Astrocyte (in vitro differentiated cells and primary cell): Measurements from ENCODE around the gene PIM2.

ENCODE experiments used
- EZH2 ChIP-seq: IDR thresholded peaks from 2 replicates; pipeline ENCODE4 v1.6.1; 2012; ENCODE audit warnings: mild to moderate bottlenecking, low read length, inconsistent platforms; ENCODE audit not compliant: insufficient read depth
- TF ChIP-seq, protein P1 (sequence below): IDR thresholded peaks from 2 replicates; pipeline ENCODE4 v1.5.1; 2011; ENCODE audit warnings: low read depth, mild to moderate bottlenecking, inconsistent platforms, low read length, moderate library complexity; ENCODE audit not compliant: insufficient read depth

DNA sequence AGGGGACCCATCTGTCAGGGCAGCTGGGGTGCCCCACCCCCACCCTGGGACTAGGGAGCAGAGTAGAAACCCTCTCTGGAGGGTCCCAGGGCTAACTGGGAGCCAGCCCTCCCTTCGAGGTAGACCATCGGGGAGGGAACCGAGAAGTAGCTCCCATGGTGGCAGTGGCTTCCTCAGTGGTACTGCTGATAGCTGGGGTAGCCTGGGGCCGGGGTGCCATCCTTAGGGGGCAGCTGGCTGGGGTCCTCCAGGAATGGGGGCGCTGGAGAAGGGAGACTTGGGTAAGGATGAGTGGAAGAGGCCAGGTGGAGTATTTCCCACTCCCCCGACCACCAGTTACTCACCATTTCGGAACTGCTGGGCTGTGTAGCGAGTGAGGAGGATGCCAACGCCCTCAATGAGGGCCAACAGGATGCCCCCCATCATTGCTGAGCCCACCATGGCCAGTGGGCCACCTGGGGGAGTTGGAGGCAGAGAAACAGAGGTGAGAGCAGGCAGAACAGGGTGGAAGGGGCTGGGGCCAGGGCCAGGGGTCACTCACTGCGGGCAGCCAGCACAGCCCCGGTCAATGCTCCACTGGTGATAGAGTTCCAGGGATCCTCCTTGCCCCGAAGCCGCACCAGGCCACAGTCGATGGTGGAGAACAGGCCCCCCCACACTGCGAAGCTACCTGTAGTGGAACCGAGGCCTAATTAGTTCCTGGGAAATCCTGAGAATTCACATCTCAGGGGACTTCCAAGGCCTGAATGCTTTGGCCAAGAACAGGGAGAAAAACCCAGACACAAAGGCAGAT is 25.1 kb downstream of the PIM2 start:
- TF ChIP-seq, protein P1, sequence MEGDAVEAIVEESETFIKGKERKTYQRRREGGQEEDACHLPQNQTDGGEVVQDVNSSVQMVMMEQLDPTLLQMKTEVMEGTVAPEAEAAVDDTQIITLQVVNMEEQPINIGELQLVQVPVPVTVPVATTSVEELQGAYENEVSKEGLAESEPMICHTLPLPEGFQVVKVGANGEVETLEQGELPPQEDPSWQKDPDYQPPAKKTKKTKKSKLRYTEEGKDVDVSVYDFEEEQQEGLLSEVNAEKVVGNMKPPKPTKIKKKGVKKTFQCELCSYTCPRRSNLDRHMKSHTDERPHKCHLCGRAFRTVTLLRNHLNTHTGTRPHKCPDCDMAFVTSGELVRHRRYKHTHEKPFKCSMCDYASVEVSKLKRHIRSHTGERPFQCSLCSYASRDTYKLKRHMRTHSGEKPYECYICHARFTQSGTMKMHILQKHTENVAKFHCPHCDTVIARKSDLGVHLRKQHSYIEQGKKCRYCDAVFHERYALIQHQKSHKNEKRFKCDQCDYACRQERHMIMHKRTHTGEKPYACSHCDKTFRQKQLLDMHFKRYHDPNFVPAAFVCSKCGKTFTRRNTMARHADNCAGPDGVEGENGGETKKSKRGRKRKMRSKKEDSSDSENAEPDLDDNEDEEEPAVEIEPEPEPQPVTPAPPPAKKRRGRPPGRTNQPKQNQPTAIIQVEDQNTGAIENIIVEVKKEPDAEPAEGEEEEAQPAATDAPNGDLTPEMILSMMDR = no peak
- TF ChIP-seq EZH2 = no peak
